ENCODE data around the gene SMYD3.

- TF ChIP-seq EZH2 (IDR thresholded peaks at IDR 0.05; ENCODE audit: borderline replicate concordance, control insufficient read depth, low read depth, low read length), result no peak
- no peak for TF ChIP-seq ATF2 (IDR thresholded peaks at IDR 0.05; ENCODE audit: low read length)
- no peak for TF ChIP-seq IRF3 (IDR thresholded peaks at IDR 0.05)
- TF ChIP-seq CBX5 (IDR thresholded peaks at IDR 0.05; ENCODE audit: low read depth), result no peak
- no peak for TF ChIP-seq CTCF (IDR thresholded peaks at IDR 0.05 in 2 of 3, conservative IDR thresholded peaks at IDR 0.05 in 1 of 3; ENCODE audit: control insufficient read depth in 2 of 3, extremely low read depth in 1 of 3, insufficient read depth in 1 of 3, low read depth in 3 of 3, low read length in 3 of 3)
- TF ChIP-seq RAD21 (IDR thresholded peaks at IDR 0.05; ENCODE audit: insufficient read depth, low read depth, low read length), result no peak
- TF ChIP-seq RFX5 (IDR thresholded peaks at IDR 0.05; ENCODE audit: low read depth, low read length), result no peak
- TF ChIP-seq ZBTB4 (CRISPR knock-in tag; IDR thresholded peaks at IDR 0.05), result no peak
- TF ChIP-seq TCF3 (IDR thresholded peaks at IDR 0.05; ENCODE audit: borderline replicate concordance, insufficient read depth, low read depth, low read length), result no peak
- no peak for TF ChIP-seq SMC3 (IDR thresholded peaks at IDR 0.05; ENCODE audit: borderline replicate concordance, low read length)
- no peak for TF ChIP-seq EP300 (IDR thresholded peaks at IDR 0.05; ENCODE audit: borderline replicate concordance in 1 of 2, control insufficient read depth in 1 of 2, low read depth in 2 of 2, low read length in 2 of 2)
- no peak for TF ChIP-seq SIN3A (IDR thresholded peaks at IDR 0.05; ENCODE audit: low read depth, low read length)
- no peak for TF ChIP-seq POLR2AphosphoS5 (IDR thresholded peaks at IDR 0.05; ENCODE audit: low read length)
- no peak for TF ChIP-seq TAF1 (IDR thresholded peaks at IDR 0.05; ENCODE audit: borderline replicate concordance, low read depth, low read length)
These were observed 293.6 kb downstream of the SMYD3 start for GRCh38 chr1:246213502-246213901.
